Heart left ventricle (tissue), 16 donors: ENCODE results near the gene CENPX. TPM values are rescaled to one million over a fixed set of nuclear protein-coding genes. Genes with fewer than 3 reads are reported as not detected.

Source experiments
- ATAC-seq, 4 donors: fragments of 200-7000 bp; cut with Tn5 transposase; one replicate each; pipeline ENCODE4 v1.9.1; 2020 to 2022; ENCODE audit warnings: moderate library complexity in 4 of 4, mild to moderate bottlenecking in 3 of 4, moderate number of reproducible peaks in 1 of 4
- DNase-seq, 5 donors: peaks; one replicate each; pipeline ENCODE4 v3.0.0-alpha.2; 2020
- H3K27ac ChIP-seq, 12 donors: fragments of 200-600 bp; sonication (generic) in 4 of 12; one replicate each; pipeline versions ENCODE4 v1.5.0 to v1.8.0; 2016 to 2022; ENCODE audit warnings: mild to moderate bottlenecking in 2 of 12
- H3K27me3 ChIP-seq, 9 donors: fragments of 200-600 bp; sonication (generic) in 2 of 9; one replicate each; pipeline versions ENCODE4 v1.5.1 to v1.8.0; 2016 to 2022; ENCODE audit warnings: mild to moderate bottlenecking in 3 of 9
- H3K36me3 ChIP-seq, 9 donors: fragments of 200-600 bp; sonication (generic) in 2 of 9; one replicate each; pipeline versions ENCODE4 v1.5.0 to v1.8.0; 2018 to 2022; ENCODE audit warnings: mild to moderate bottlenecking in 2 of 9
- H3K4me1 ChIP-seq, 12 donors: fragments of 200-600 bp; sonication (generic) in 4 of 12; one replicate each; pipeline versions ENCODE4 v1.5.0 to v1.8.0; 2016 to 2022; ENCODE audit warnings: mild to moderate bottlenecking in 3 of 12
- H3K4me3 ChIP-seq, 12 donors: fragments of 200-600 bp; sonication (generic) in 4 of 12; one replicate each; pipeline versions ENCODE4 v1.5.0 to v1.8.0; 2017 to 2022; ENCODE audit warnings: mild to moderate bottlenecking in 9 of 12, moderate library complexity in 4 of 12
- H3K9me3 ChIP-seq, 12 donors: fragments of 200-600 bp; sonication (generic) in 4 of 12; one replicate each; pipeline versions ENCODE4 v1.5.0 to v1.8.0; 2016 to 2022; ENCODE audit warnings: mild to moderate bottlenecking in 1 of 12
- CTCF ChIP-seq, 12 donors: fragments of 200-600 bp; sonication (generic) in 4 of 12; IDR thresholded peaks; one replicate each; pipeline versions ENCODE4 v1.5.0 to v1.8.0; 2018 to 2022; ENCODE audit warnings: antibody characterized with exemption in 12 of 12, mild to moderate bottlenecking in 5 of 12
- POLR2A ChIP-seq, 2 donors: fragments of 450-650 bp; IDR thresholded peaks; one replicate each; pipeline ENCODE4 v1.6.1; 2017; ENCODE audit warnings: antibody characterized with exemption in 2 of 2, mild to moderate bottlenecking in 2 of 2, moderate library complexity in 2 of 2
- WGBS, 4 donors: extraction: QIAGEN DNeasy Blood & Tissue Kit in 2 of 4; methylation state at CpG; one replicate each; pipeline versions ENCODE4 v1.1.5 to v1.1.7; 2013 to 2018; 5-methylcytosine and 5-hydroxymethylcytosine counted together
- intact Hi-C, 10 donors: fragments of 100-400 bp; cut with DNase I; formaldehyde crosslinking; loops; one replicate each; pipeline versions ENCODE4 v1.11.1 to v1.14.2; 2022
- polyA plus RNA-seq, 2 donors: library from polyadenylated mRNA; stranded (reverse); fragments of 200-250 nt; gene quantifications; one replicate each; pipeline ENCODE4 v1.2.3, GENCODE V29; 2013
- total RNA-seq, 9 donors: library from RNA; depleted of rRNA in 2 of 9; stranded (reverse); fragments of >200 nt in 2 of 9; fragmentation: NEBNext Ultra II Directional in 3 of 9; extraction: Animal tissue kit (Norgen Biotek cat#: 25700) in 3 of 9; gene quantifications; one replicate each; pipeline versions ENCODE4 v1.1.0 to v1.2.4, GENCODE V29; 2016 to 2023
- donor health status: ischemic (EF 13 %, LVEDD 7.1; RV severe dilation, severe dysfunction).
- donor health status: healthy with polysubstance abuse.
- donor health status: DM: no; HTN: yes; CAD: no.
- donor health status: DM: no; HTN: no; CAD: no.
- donor health status: ischemic (EF 25% LVEDD 6.9; RV normal size, moderate dysfunction).
- donor health status: ischemic (EF 25% LVEDD 5.7; RV mildly dilated, moderate dysfunction).
- donor health status: healthy.
- donor health status: DM: yes; HTN: yes; CAD: no.
- donor health status: ischemic (EF 35%, LVEDD 5.7; RV mildly dilated, moderate dysfunction).
- donor health status: nonischemic (EF 11% LVEDD 7.7; RV severe dilation, severe dysfunction).
- donor health status: DM: yes; HTN: yes; CAD: no.
- donor health status: PGD.
- donor health status: ischemic (EF 29% LVEDD 5.4; RV normal size, mild dysfunction).
- donor health status: nonischemic (EF 23%, LVEDD 6.1; RV moderate dilation, normal function).

CENPX gene
- total and polyA plus RNA-seq, 11 donors, result 16.8 to 126 (median 29.2) TPM

DNA sequence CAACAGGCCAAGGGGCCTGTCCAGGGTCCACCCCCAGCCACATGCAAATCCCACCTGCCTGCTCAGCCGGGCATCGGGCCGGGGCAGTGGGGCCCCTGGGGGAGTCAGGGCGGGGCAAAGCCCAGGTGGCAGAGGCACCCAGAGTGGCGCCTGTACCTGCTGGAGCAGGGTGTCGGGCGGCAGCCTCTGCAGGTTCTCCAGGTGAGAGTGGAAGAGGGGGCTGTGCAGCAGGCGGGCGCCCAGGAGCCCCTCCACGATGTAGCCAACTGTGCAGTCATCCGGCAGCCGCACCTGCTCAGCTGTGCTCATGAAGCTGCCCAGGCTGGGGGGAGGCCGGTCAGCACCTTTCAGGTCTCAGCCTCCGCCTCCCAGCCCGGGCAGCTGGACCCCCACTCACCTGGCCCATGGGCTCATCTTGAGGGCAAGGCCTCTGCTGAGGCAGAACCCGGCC lies 26.9 kb upstream of the CENPX start:
- no peak overlapping the region for H3K27ac ChIP-seq
- intact Hi-C loops, result no loop called here
- peaks cover 0 to 47% (median 14%) of the 10 kb centered on the region in 9 donors for H3K36me3 ChIP-seq
- H3K4me3 ChIP-seq, result no peak overlapping the region
- peak in 3 of 5 donors; percentile 17 to 47 (median 20) for DNase-seq
- no peaks in the 10 kb centered on the region for H3K9me3 ChIP-seq
- ATAC-seq, result no peak
- H3K27me3 ChIP-seq, result no peaks in the 10 kb centered on the region
- 92 to 98% (median 95%) methylated on average over 12 to 16 of the region's 16 CpGs for WGBS, 4 donors
- TF ChIP-seq POLR2A (IDR thresholded peaks at IDR 0.05), result no peak
- TF ChIP-seq CTCF (IDR thresholded peaks at IDR 0.05), result no peak
- H3K4me1 ChIP-seq, result peaks cover 3 to 38% (median 24%) of the 10 kb centered on the region in 12 donors

GRCh38 chr17:82049106-82049505 lies 26.4 kb upstream of the CENPX start:
- ATAC-seq, result no peak
- peaks cover 0 to 42% (median 10%) of the 10 kb centered on the region in 9 donors for H3K36me3 ChIP-seq
- DNase-seq, result no peak
- H3K27ac ChIP-seq, result no peak overlapping the region
- peaks cover 3 to 38% (median 24%) of the 10 kb centered on the region in 12 donors for H3K4me1 ChIP-seq
- no peaks in the 10 kb centered on the region for H3K9me3 ChIP-seq
- 83 to 93% (median 91%) methylated on average over 6 to 8 of the region's 8 CpGs for WGBS, 4 donors
- no peaks in the 10 kb centered on the region for H3K27me3 ChIP-seq
- intact Hi-C loops, result no loop called here
- TF ChIP-seq POLR2A (IDR thresholded peaks at IDR 0.05) (no peak), CTCF (IDR thresholded peaks at IDR 0.05) (no peak)
- no peak overlapping the region for H3K4me3 ChIP-seq

GRCh38 chr17:82048571-82048971 lies 25.9 kb upstream of the CENPX start:
- TF ChIP-seq CTCF (IDR thresholded peaks at IDR 0.05) (no peak), POLR2A (IDR thresholded peaks at IDR 0.05) (no peak)
- no peaks in the 10 kb centered on the region for H3K27me3 ChIP-seq
- 86 to 92% (median 91%) methylated on average over 20 of the region's 20 CpGs for WGBS, 4 donors
- intact Hi-C loops, result no loop called here
- H3K4me3 ChIP-seq, result no peak overlapping the region
- DNase-seq (peak in 2 of 5 donors; percentile 17 to 51), ATAC-seq (no peak)
- peaks cover 3 to 34% (median 23%) of the 10 kb centered on the region in 12 donors for H3K4me1 ChIP-seq
- no peak overlapping the region for H3K27ac ChIP-seq
- H3K9me3 ChIP-seq, result no peaks in the 10 kb centered on the region
- H3K36me3 ChIP-seq, result peaks cover 0 to 37% (median 8%) of the 10 kb centered on the region in 9 donors

DNA sequence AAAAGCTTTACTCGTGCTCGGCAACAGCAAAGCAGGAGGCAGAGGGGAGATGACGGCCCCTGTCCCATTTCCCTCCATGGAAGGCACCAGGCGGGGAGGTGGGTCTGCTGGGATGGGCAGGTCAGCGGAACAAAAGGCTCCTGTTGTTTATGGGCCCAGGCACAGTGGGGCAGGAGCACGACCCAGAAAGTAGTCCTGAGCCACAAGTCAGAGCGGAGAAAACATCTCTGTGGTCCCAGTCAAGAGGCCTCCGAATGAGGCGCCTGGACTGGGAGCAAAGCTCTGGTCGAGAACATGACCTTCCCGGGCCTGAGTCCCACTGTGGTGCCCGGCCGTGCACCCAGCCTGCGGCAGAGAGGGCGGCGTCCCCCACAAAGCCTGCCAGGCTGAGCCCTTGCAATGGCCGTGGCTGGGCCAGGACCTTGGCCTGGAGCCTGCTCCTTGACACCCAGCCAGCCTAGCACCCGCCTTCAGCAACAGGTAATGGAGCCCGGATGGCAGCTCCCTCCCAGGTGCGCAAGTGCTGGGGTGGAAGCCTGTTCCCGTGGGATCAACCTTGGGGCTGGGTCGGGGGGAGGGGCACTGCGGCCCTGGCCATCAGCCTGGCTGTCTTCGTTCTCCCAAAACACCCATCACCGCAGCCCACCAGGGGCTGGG lies 25.4 kb upstream of the CENPX start:
- H3K27me3 ChIP-seq, result no peaks in the 10 kb centered on the region
- ATAC-seq, result no peak
- H3K4me3 ChIP-seq, result no peak overlapping the region
- peaks cover 0 to 35% (median 8%) of the 10 kb centered on the region in 9 donors for H3K36me3 ChIP-seq
- 89 to 93% (median 92%) methylated on average over 11 to 25 of the region's 25 CpGs for WGBS, 4 donors
- DNase-seq, result peak in 2 of 5 donors; percentile 17 to 58
- H3K4me1 ChIP-seq, result peaks cover 3 to 29% (median 18%) of the 10 kb centered on the region in 12 donors
- no peak overlapping the region for H3K27ac ChIP-seq
- TF ChIP-seq CTCF (IDR thresholded peaks at IDR 0.05) (no peak), POLR2A (IDR thresholded peaks at IDR 0.05) (no peak)
- intact Hi-C loops, result no loop called here
- H3K9me3 ChIP-seq, result no peaks in the 10 kb centered on the region
